HG03460 (cell line): ENCODE results near the gene APOL4.
"Not testable (repeated sequence)": the region's sequence is repeated elsewhere in the genome, so short reads cannot be mapped to it uniquely, and the experiment has no call there.

Source experiments
- ATAC-seq: cut with Tn5 transposase; IDR thresholded peaks from one replicate; pipeline ENCODE4 v1.9.1; 2021; ENCODE audit not compliant: unreplicated experiment

Gene APOL4

DNA sequence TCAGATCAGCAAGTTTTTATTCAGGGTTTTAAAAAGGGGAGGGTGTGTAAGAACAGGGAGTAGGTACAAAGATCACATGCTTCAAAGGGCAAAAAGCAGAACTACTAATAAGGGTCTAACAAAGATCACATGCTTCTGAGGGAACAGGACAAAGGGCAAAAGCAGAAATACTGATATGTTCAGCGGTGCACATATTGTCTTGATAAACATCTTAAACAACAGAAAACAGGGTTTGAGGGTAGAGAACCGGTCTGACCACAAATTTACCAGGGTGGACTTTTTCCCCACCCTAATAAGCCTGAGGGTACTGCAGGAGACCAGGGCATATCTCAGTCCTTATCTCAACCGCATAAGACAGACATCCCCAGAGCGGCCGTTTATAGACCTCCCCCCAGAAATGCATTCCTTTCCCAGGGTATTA is 7.9 kb upstream of the APOL4 start:
- ATAC-seq: not testable (repeated sequence)

DNA sequence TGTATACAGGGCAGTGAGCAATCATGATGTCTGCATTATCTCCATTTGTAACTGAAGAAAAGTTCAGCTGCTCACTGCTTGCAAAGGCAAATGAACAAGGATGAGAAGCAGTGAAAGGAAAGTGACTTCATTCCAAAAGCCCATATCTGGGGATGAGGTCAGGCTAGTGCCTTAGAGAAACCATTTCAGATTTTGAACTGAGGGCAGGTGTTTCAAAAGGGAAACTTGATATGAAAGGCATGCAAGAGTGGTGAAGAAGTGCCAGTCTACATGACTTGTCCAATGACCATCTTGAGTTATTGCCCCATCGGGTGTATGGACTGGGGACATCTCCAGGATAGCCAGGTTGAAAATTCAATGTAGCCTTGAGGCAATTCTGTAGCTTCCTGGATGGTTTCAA is 7.3 kb upstream of the APOL4 start:
- ATAC-seq: no peak

DNA sequence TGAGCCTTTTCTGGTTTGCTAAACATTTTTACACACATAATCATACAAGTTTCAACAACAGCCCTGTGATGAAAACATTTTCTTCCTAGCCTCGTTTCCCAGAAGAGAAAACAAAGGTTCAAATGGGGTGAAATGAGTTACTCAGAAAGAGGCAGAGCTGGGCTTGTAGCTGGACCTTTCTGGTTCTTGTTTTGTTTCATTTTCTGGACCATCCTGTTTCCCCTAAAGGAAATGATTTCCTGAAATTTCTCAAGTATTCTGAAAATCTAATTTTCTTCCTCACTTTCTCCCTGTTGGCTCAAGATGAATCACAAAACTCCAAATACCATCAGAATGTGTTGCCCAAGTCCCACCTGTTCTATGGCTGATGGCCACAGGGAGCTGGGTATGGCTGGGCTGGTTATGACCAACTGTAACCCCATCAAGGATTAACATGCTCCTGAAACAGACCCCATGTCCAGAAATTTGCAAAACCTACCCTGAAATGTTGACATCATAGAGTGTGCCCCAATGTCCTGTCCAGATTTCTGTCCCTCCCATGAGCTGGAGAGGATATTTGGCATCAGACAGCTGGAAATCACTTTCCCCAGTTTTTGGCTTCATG is 6.7 kb upstream of the APOL4 start:
- ATAC-seq: no peak

DNA sequence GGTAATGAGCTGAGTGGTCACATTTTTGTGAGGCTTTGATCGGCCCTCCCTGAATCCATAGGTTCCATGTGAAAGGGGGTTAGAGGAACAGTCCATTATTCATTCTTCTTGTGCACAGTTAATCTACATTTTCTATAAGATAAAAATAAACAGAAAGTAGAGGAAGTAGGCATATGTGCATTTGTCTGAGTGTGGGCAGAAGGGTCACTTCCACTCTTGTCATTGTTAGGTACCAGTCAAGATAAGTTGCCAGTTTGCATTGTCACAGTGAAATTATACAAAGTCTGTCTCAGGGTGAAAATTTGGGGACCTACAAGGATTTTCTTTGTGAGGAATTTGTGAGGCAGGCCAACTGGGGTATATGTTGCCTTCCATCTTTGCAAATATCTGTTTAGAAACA is 4.6 kb upstream of the APOL4 start:
- no peak for ATAC-seq

DNA sequence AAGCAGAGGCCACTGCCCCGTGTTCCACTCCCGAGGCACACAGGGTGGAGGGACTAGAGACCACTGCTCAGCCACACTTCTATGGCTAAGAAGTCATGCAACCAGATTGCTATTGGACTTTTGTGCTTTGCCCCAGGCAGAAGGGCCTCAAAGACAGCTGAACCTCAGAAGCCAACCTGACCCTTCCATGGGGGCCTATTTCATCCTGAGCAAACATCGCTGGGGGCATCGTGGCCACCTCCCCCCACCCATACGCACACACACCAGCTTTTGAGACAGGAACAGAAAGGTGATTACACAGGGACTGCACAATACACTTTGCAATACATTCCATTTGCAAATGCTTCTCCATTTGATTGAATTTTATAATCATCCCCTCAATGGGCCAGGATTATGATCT is 4.0 kb upstream of the APOL4 start:
- not testable (repeated sequence) for ATAC-seq

DNA sequence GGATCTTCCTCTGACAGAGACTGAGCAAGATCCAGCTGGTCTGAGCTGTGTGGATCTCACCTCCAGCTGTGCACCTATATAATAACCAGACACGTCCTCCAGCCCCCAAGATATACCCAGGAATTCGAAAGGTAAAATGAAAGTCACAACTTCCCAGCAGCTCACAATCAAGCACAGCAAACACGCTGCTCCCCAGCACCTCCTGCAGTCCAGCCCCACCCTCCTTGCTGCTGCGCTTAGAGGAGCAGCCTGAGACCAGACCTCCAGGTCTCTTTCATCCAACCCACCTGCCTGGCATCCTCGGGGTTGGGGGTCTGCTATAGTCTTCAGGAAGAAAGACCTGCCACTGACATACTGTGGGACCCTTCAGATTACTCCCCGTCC is 3.0 kb upstream of the APOL4 start:
- no peak for ATAC-seq

DNA sequence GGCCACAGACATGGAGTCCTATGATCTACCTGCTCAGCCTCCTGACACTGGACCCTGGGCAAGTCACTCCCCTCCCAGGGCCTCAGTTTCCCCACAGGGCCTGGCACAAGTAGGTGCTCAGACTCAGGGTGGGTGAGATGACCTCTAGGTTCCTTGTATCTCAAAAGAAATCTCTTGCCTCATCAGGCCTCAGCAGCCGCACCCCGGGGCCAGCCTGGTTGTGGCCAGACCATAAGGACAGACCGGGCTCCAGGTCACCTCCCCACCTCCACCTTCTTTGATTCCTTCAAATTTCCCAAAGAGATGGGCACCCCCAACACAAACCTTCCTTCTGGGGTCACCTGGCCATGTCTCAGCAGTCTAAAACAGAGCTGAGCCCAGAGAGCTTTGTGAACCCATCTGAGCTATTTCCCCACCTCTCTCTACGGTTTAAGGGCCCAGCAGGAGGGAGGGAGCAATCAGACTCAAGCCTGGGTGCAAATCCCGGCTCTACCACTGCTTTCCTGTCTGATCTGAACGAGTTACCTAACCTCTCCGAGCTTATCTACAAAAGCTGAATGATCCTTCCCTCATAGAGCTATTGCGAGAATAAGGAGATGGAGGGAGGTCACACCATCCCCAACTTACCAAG is 2.5 kb upstream of the APOL4 start:
- no peak for ATAC-seq

DNA sequence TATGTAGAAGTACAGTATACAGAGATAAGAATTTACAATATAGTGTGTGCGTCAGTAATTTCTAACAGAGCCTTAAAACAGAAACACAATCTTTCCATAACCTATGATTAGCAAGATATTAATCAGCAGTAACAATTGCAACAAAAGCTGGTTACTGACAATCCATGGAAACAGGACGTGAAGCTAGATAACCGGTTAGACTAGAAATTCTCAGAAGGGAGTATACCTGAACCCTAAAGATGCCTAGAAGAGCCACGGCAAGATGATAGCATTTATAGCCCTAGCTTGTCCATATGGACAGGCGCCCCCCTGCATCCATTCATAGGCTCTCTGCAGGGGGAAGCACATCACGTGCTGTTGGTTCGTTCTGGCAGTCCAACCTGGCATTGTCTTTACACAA is 1.8 kb upstream of the APOL4 start:
- ATAC-seq: not testable (repeated sequence)

DNA sequence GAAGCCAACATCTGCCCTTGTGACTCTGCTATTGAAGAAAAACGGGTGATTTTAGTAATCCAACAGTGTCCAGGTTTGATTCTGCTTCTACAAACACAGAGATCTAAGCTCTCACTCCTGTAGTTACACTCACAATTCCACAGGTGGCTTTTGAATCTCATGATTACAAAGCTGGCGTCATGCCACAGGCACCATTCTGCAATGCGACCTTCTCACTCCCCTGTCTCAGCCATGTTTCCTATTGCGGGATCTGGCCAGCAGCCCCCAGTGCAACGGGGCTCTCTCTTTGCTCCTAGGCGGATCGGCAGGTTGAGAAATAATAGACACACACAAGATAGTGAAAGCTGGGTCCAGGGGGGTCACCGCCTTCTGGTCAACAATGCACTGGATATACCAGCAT is 1.3 kb upstream of the APOL4 start:
- not testable (repeated sequence) for ATAC-seq

DNA sequence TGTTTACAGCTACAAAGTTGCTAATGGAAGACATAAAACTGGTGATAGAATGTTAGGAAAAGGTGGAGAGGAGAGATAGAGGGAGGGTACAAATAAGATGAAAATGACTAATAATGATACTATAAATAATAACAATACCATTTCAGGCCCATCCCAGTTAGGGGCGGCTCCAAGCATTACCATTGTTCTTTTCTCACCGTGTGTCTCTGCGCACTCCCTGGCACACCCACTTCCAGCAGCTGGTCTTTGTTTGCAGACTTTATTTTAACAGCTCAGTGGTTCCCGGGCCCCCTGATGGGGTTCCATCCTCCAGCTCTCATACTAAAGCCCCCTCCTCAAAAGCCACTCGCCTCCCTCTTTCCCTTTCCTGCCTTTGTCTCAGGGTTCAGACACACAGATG is 584 bp downstream of the APOL4 start:
- ATAC-seq: not testable (repeated sequence)

DNA sequence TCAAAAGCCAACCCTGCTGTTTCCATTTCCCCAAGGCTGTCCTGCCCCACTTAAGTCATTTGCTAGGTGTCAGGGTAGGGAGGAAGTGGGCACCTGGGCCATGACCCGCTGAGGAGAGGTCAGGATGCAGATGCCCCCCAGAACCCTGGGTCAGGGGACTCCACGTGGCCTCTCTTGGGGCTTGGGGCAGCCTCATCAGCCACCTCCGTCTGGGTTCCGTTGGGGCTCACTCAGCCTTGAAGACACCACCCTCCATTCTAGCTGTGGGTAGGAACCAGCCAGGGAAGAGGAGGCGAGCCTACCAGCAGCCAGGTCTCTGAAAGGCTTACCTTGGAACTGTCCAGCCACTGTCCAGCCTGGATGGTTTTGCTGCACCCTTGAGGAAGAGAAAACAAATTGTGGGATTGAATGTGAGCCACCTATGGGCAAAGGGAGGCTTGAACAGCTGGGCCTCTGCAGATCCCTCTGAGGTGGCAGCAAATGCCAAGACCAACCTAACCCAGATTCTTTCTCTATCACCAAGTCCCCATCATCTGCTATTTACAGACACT is 2.5 kb downstream of the APOL4 start:
- ATAC-seq: no peak

DNA sequence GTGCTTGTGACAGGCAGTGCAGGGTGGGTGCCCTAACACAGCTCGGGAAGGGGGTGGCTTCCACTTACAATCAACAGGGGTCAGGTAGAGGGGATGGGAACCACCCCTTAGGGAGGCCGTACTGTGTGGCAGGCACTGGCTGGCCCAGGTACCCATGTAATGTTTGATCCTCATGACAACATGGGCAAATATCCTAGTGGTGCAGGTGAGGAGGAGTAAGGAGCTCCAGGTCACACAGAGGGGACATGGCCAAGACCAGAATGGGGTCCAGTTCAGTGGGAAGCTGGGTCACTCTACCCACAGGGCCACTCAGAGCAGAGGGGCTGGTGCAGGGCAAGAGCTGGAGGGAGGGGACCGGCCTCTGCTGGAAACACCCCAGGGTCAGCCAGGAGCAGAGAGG is 3.1 kb downstream of the APOL4 start:
- ATAC-seq: no peak

DNA sequence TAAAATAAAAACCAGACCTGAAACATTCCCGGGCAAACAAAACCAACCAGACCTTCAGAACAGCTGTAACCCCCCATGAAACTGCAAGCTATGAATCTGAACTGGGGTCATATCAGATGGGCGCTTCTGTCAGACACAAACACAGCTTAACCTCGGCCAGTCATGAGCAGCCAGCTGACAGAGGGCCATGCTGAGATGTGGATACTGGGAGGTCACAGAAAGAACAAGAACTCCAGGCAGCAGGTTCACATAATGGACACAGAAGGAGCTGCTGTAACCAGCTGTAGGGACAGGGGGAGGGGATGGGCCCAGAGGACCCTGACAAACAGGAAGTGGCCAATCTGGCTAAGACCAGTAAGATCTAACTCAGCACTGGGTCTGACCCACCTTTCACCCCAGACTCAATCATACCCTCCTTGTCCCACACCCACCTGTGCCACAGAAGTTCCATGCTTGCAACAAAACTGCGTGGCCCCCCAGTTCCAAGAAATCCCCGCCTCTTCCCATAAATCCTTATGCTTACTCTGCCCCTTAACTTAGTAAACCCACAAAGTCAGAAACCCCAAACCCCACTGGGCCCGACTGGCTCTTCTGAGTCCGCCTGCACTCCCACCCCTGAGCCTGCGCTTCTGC is 4.0 kb downstream of the APOL4 start:
- ATAC-seq: no peak

DNA sequence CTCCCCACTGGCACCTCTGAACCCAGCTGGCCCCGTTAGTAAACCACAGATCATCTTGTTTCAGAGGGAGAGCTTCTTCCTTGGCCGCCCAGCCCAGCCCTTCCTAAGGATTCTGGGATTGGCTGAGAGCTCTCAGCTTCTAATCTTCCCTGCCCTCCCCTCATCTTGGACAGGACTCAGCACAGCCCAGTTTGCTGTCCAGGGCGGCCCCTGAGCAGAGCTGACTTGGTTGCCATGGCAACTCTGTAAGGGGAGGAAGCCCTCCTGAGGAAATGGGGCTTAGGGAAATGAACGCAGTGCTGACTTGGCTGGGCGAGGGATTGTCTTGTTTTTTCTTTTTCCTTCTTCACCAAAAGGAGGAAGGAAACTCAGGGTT is 4.6 kb downstream of the APOL4 start:
- ATAC-seq: no peak

DNA sequence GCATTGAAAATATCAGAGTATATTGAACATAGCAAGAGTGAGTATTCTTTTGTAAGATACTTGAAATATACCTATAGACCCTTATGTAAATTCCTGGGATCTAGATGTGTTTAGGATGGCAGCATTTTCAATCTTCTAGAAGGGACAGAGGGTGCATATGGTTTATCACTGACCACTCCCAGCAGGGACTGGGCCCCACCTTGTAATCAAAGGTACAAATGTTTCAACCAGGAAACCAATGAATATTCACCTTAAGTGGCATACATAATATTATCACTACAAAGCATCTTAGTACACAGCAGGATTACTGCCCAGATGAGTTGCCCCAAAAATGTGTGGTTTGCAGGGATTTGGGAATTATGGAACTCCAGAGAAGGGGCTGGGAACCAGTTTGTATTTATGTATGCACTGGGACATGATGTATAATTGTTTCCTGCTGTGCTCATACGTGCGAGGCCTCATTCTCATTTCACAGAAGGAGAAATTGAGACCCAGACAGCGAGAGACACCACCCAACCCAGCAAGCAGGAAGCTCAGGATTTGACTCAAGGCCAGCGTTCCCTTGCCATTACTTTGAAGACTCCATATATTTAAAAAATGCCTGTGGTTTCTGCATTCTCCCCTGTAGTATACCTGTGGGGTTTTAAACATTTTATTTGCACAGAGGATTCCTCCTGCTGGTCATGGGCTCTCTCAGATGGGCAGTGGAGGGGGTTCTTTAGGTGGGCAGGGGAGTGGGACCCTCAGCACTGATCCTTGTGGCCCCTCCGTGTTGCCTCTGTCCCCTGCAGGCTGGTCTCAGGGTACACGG is 5.2 kb downstream of the APOL4 start:
- no peak for ATAC-seq

DNA sequence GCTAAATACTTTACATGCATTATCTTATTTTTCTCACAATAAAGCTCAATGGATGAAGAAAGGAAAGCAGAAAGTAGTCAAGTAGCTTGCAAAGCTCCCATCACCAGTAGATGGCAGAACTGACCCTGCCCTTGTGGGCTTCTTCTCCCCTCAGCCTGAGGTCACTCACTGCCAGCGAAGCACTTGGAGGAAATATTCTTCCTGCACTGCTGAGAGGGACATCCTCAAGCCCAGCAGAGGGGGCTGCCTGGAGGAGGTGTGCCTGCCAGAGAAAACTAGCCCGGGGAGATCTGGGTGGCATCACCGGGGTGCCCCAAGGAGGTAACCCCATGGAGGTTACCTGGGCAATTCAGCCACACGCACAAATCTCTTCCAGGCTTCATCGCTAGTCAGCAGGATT is 6.6 kb downstream of the APOL4 start:
- ATAC-seq: no peak

DNA sequence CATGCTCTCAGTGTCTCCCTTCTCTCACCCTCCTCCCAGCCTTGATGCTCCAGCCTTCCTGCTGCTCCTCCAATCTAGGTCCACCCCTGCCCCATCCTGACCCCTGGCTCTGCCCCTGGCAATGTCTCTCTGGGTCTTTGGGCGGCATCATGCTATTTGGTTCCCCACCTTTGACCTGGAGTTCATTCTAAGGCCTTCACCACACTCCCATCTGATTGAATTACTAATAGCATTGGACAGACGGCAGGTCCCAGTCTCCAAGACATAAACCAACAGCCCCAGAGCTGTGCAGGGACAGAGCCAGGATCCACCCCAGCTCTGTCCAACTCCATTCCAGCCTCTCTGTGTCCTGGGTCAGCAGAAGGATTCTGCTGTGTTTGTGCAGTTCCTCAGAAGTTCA is 7.2 kb downstream of the APOL4 start:
- ATAC-seq: no peak

DNA sequence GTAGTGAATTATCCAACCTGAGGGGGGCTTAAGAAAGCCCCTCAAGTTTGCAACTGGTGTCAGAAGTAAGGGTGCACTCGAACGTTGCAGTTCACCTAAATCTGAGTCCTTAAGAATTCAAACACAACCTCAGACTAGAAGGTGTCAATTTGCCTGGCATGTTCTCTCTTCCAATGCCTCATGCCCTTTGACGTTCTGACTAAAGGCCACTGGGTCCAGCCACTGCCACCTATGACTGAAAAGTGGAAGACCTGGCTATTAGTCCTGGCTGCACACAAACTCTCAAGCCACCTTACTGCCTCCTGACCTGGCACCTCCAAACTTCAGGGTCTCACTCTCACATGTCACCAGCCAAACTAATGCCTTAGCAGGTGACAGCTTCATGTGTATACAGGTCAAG is 8.0 kb downstream of the APOL4 start:
- no peak for ATAC-seq

DNA sequence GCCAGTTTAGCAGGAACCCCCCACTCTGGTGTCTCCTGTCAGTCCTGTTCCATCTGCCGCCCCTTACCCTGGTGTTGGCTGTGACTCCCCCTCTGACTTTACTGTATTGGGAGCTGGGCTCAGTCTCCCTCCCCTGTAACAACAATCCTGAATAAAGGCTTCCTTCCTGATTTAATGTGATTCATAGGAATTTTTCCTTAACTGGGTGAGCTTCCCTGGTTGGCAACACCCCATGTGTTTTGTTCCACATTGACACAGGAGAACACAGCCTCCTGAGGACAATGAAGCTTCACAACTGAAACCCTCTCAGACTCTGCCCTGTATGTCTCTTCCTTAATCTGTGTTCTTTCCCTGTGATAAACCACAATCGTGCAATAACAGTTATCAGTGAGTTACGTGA is 8.4 kb downstream of the APOL4 start:
- ATAC-seq: no peak

DNA sequence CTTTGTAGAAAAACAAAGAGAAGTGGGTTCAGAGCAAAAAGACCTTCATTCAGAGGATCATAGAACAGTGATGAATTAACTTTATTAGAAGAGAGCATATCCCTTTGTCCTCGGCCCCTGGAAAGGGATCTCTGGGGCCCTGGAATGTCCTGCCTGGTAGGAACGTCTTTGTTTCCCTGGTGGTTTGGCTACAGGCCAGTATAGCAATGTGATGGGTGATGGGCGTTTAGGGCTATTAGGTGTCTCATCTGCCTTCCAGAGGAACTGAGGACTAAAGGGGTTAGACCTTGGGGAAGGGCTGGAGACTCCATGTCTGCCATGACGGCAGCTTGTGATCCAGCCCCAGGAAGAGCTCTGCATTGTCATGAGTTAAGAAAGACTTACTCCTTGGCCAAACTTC is 9.1 kb downstream of the APOL4 start:
- ATAC-seq: no peak

DNA sequence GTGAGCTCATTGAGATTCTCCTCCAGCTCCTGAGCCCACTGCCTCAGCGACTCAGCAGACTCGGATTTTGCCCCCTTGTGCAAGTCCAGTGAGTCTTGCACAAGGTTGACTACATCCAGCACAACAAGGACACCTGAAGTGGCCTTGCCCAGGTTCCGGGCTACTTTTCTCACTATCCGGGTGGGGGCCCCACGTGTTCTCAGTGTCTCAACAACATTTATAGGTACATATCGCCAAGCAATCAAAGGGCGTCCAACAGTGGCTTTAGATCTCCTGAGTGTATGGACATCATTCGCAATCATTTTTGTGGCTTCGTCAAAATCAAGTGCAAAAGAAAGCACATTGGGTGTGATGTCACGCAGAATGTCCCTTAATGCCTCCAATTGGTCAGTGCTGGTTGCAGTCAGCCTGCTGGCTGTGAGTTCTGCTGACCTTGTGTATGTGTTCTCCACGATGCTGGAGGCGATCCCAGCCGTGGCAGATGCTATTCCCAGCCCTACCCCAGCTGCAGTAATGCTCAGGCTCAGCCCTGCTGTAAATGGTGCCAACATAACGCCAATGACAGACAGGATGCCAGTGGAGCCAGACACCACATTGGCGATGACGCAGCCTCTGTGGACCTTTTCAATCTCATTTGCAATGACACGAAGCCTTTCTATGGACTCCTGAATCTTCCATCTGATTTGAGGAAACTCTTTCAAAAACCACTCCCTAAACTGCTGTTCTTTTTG is 10.3 kb downstream of the APOL4 start:
- ATAC-seq: no peak
